HL-60/S4 treated with phorbol 12-myristate 13-acetate at 8.2 ng/mL for 4 days and 3 days (cell line): ENCODE results near the gene ZNF32.

Experiments used
- in situ Hi-C: fragments of 300-500 bp; cut with MboI; formaldehyde crosslinking; loops from 2 replicates; pipeline ENCODE4 v1.15.0; 2022; ENCODE audit warnings: low sequenced_read_pairs

Gene ZNF32

GRCh38 chr10:43648398-43649184, at the start of gene ZNF32:
Gene ZNF32 (minus strand): TSS chr10:43648881. CDS start chr10:43646133, 2,748 bp downstream.
- in situ Hi-C loops = no loop called here

GRCh38 chr10:43698156-43698555, 49.5 kb upstream of the ZNF32 start:
- in situ Hi-C loops = loop anchor here (25.0 kb wide), 1 partner anchor 1164 kb away; no protein-coding TSS in a partner anchor

GRCh38 chr10:43696909-43697483, 48.3 kb upstream of the ZNF32 start:
- in situ Hi-C loops = loop anchor here (25.0 kb wide), 1 partner anchor 1165 kb away; no protein-coding TSS in a partner anchor

GRCh38 chr10:43695730-43696129, 47.0 kb upstream of the ZNF32 start:
- in situ Hi-C loops = loop anchor here (25.0 kb wide), 1 partner anchor 1167 kb away; no protein-coding TSS in a partner anchor

- in situ Hi-C loops = loop anchor here (25.0 kb wide), 1 partner anchor 1167 kb away; no protein-coding TSS in a partner anchor
Measured at GRCh38 chr10:43695321-43695720, 46.6 kb upstream of the ZNF32 start.

GRCh38 chr10:43694526-43694925, 45.8 kb upstream of the ZNF32 start:
- in situ Hi-C loops = loop anchor here (25.0 kb wide), 1 partner anchor 1168 kb away; no protein-coding TSS in a partner anchor

GRCh38 chr10:43693602-43694001, 44.9 kb upstream of the ZNF32 start:
- in situ Hi-C loops = loop anchor here (25.0 kb wide), 1 partner anchor 1169 kb away; no protein-coding TSS in a partner anchor

- in situ Hi-C loops = loop anchor here (25.0 kb wide), 1 partner anchor 1170 kb away; no protein-coding TSS in a partner anchor
Measured at GRCh38 chr10:43692051-43692825, 43.6 kb upstream of the ZNF32 start.

- in situ Hi-C loops = loop anchor here (25.0 kb wide), 1 partner anchor 1171 kb away; no protein-coding TSS in a partner anchor
Measured at GRCh38 chr10:43691485-43691884, 42.8 kb upstream of the ZNF32 start.

- in situ Hi-C loops = loop anchor here (25.0 kb wide), 1 partner anchor 1172 kb away; no protein-coding TSS in a partner anchor
Measured at GRCh38 chr10:43689955-43690771, 41.5 kb upstream of the ZNF32 start.

GRCh38 chr10:43689618-43689954, 40.9 kb upstream of the ZNF32 start:
- in situ Hi-C loops = loop anchor here (25.0 kb wide), 1 partner anchor 1173 kb away; no protein-coding TSS in a partner anchor

- in situ Hi-C loops = loop anchor here (25.0 kb wide), 1 partner anchor 1173 kb away; no protein-coding TSS in a partner anchor
Measured at GRCh38 chr10:43689007-43689491, 40.4 kb upstream of the ZNF32 start.

GRCh38 chr10:43688348-43688892, 39.7 kb upstream of the ZNF32 start:
- in situ Hi-C loops = loop anchor here (25.0 kb wide), 1 partner anchor 1174 kb away; no protein-coding TSS in a partner anchor

GRCh38 chr10:43687373-43687772, 38.7 kb upstream of the ZNF32 start:
- in situ Hi-C loops = loop anchor here (25.0 kb wide), 1 partner anchor 1175 kb away; no protein-coding TSS in a partner anchor

GRCh38 chr10:43686414-43686813, 37.7 kb upstream of the ZNF32 start:
- in situ Hi-C loops = loop anchor here (25.0 kb wide), 1 partner anchor 1176 kb away; no protein-coding TSS in a partner anchor

- in situ Hi-C loops = loop anchor here (25.0 kb wide), 1 partner anchor 1177 kb away; no protein-coding TSS in a partner anchor
Measured at GRCh38 chr10:43685744-43686143, 37.1 kb upstream of the ZNF32 start.

GRCh38 chr10:43684292-43684559, 35.5 kb upstream of the ZNF32 start:
- in situ Hi-C loops = loop anchor here (25.0 kb wide), 1 partner anchor 1178 kb away; no protein-coding TSS in a partner anchor

- in situ Hi-C loops = loop anchor here (25.0 kb wide), 1 partner anchor 1179 kb away; no protein-coding TSS in a partner anchor
Measured at GRCh38 chr10:43683451-43684291, 35.0 kb upstream of the ZNF32 start.
